ENCODE results near the gene CIAO1. TPM values are rescaled to one million over a fixed set of nuclear protein-coding genes. Genes with fewer than 3 reads are reported as not detected.

CIAO1 gene
- total RNA-seq, 1 experiment from 2014 or later, result 85.3 TPM

- H3K9me2 ChIP-seq (ENCODE audit: insufficient read depth), result no peaks in the 10 kb centered on the region
- H4K20me1 ChIP-seq (ENCODE audit: insufficient read depth), result peaks cover 4% of the 10 kb centered on the region; the same call in 1 of the 2 replicates
- H3K36me3 ChIP-seq (ENCODE audit: low read depth), result no peaks in the 10 kb centered on the region
- H2AFZ ChIP-seq, result no peak overlapping the region
- DNase-seq, result no peak
- no peaks in the 10 kb centered on the region for H3F3A ChIP-seq (ENCODE audit: insufficient read depth, low read depth)
- no peaks in the 10 kb centered on the region for H3K9me3 ChIP-seq (ENCODE audit: insufficient read depth, low read depth)
- TF ChIP-seq CTCF (conservative IDR thresholded peaks at IDR 0.05) (no peak), EZH2 (IDR thresholded peaks at IDR 0.05; ENCODE audit: low read depth) (no peak)
- intact Hi-C loops (cut with micrococcal nuclease; ENCODE audit: unreplicated experiment), result no loop called here
- H3K27me3 ChIP-seq (ENCODE audit: insufficient read depth, low read depth), result no peaks in the 10 kb centered on the region
- ChIA-PET POLR2A (ENCODE audit: unreplicated experiment) (no interaction called here), CTCF (no interaction called here)
- no peak overlapping the region for H3K4me3 ChIP-seq
- H3K4me2 ChIP-seq, result no peak overlapping the region
- H3K4me1 ChIP-seq (replicated peaks; ENCODE audit: insufficient read depth), result no peaks in the 10 kb centered on the region
- H3K79me2 ChIP-seq (ENCODE audit: low read depth), result no peaks in the 10 kb centered on the region
- no peak overlapping the region for H3K27ac ChIP-seq
- BruUV-seq (replicated peaks), result no TSS peak
Measured at GRCh38 chr2:96233880-96234316, 32.1 kb upstream of the CIAO1 start.

GRCh38 chr2:96236882-96237281 lies 29.1 kb upstream of the CIAO1 start:
- ChIA-PET POLR2A (ENCODE audit: unreplicated experiment) (no interaction called here), CTCF (no interaction called here)
- no peaks in the 10 kb centered on the region for H3K9me3 ChIP-seq (ENCODE audit: insufficient read depth, low read depth)
- no peak for DNase-seq
- H2AFZ ChIP-seq, result no peak overlapping the region
- no peak for TF ChIP-seq EZH2 (IDR thresholded peaks at IDR 0.05; ENCODE audit: low read depth)
- TF ChIP-seq CTCF (conservative IDR thresholded peaks at IDR 0.05), result no peak
- H4K20me1 ChIP-seq (ENCODE audit: insufficient read depth), result no peaks in the 10 kb centered on the region
- BruUV-seq (replicated peaks), result no TSS peak
- H3K4me3 ChIP-seq, result no peak overlapping the region
- no peak overlapping the region for H3K4me2 ChIP-seq
- no peaks in the 10 kb centered on the region for H3K36me3 ChIP-seq (ENCODE audit: low read depth)
- no peaks in the 10 kb centered on the region for H3K79me2 ChIP-seq (ENCODE audit: low read depth)
- no peaks in the 10 kb centered on the region for H3K9me2 ChIP-seq (ENCODE audit: insufficient read depth)
- H3F3A ChIP-seq (ENCODE audit: insufficient read depth, low read depth), result peaks cover 6% of the 10 kb centered on the region; the same call in 1 of the 2 replicates
- H3K27me3 ChIP-seq (ENCODE audit: insufficient read depth, low read depth), result no peaks in the 10 kb centered on the region
- H3K27ac ChIP-seq, result no peak overlapping the region
- H3K4me1 ChIP-seq (replicated peaks; ENCODE audit: insufficient read depth), result no peaks in the 10 kb centered on the region
- intact Hi-C loops (cut with micrococcal nuclease; ENCODE audit: unreplicated experiment), result no loop called here

GRCh38 chr2:96238266-96238665 lies 27.8 kb upstream of the CIAO1 start:
- Histone ChIP-seq H3K9me3 (ENCODE audit: insufficient read depth, low read depth) (no peaks in the 10 kb centered on the region), H3K27me3 (ENCODE audit: insufficient read depth, low read depth) (no peaks in the 10 kb centered on the region), H2AFZ (no peak overlapping the region), H4K20me1 (ENCODE audit: insufficient read depth) (no peaks in the 10 kb centered on the region), H3K4me2 (no peak overlapping the region), H3F3A (ENCODE audit: insufficient read depth, low read depth) (peaks cover 12% of the 10 kb centered on the region), H3K4me3 (no peak overlapping the region), H3K27ac (no peak overlapping the region), H3K9me2 (ENCODE audit: insufficient read depth) (no peaks in the 10 kb centered on the region), H3K79me2 (ENCODE audit: low read depth) (no peaks in the 10 kb centered on the region), H3K36me3 (ENCODE audit: low read depth) (no peaks in the 10 kb centered on the region), H3K4me1 (replicated peaks; ENCODE audit: insufficient read depth) (no peaks in the 10 kb centered on the region)
- BruUV-seq (replicated peaks), result no TSS peak
- intact Hi-C loops (cut with micrococcal nuclease; ENCODE audit: unreplicated experiment), result no loop called here
- TF ChIP-seq EZH2 (IDR thresholded peaks at IDR 0.05; ENCODE audit: low read depth) (no peak), CTCF (conservative IDR thresholded peaks at IDR 0.05) (no peak)
- POLR2A ChIA-PET (ENCODE audit: unreplicated experiment), result no interaction called here
- CTCF ChIA-PET, result no interaction called here
- DNase-seq, result no peak

Measured in PC-9 (cell line).